Left kidney (tissue), 2 donors: ENCODE data around the gene FRAS1. TPM values are rescaled to one million over a fixed set of nuclear protein-coding genes. Genes with fewer than 3 reads are reported as not detected.
"Not testable (repeated sequence)": the region's sequence is repeated elsewhere in the genome, so short reads cannot be mapped to it uniquely, and the experiment has no call there.

Experiments used
- DNase-seq: peaks from one replicate; pipeline ENCODE4 v3.0.0-alpha.2; 2013
- polyA plus RNA-seq: library from polyadenylated mRNA; unstranded; fragments of 120-200 nt; gene quantifications from one replicate; pipeline ENCODE4 v1.2.1, GENCODE V29; 2013; ENCODE audit not compliant: insufficient read length

The FRAS1 gene
- polyA plus RNA-seq, 1 donor, result 87.6 TPM

DNA sequence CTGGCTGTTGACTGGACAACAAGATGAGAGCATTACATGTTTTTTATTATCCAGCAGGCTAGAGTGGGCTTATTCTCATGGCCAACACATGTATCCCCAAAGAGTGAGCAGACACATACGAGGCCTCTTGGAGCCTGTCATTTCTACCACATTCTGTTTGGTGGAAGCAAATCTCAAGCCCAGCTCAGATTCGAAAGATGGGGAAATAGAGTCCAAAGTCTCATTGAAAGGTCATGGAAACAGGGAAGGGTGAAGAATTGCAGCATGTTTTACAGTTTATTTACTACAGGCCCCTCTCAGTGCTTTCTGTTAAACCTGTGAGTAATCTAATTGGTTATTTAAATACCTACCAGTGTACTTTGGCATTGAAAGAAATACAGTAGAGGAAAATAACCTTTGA, 108.6 kb downstream of the FRAS1 start:
- DNase-seq, result no peak

DNA sequence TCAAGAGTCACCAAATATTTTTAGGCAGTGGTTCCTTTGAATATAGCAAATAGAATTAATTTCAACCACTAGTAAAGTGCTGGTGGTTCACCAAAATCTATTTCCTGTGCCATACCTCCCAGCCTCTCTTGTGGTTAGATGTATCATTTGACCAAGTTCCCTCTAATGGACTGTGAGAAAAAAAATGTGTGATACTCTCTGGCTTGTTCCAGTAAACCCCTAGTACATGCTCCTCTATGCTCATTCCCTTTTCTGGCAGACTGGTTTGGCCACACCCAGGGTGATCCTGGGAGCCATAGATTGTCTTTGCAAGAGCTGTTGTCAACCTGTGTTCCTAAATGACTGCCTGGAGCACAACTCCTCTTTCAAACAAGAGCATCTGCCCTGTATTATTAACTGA, 109.5 kb downstream of the FRAS1 start:
- DNase-seq, result no peak

DNA sequence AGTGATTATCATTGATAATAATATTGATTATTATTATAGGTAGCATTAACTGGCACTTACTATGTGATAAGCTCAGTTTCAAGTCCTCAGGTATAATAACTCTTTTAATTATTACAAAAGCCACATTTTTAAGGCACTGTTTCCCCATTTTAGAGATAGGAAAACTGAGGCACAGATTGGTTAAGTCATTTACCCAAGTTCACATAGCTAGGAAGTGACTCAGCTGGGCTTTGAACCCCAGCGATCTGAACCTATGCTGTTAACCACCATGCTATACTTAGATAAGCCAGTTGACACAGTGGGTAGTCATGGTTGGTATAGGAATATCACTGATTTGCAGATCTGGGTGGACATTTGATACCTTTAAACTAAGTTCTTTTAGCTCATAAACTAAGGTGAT, 110.4 kb downstream of the FRAS1 start:
- DNase-seq, result no peak

DNA sequence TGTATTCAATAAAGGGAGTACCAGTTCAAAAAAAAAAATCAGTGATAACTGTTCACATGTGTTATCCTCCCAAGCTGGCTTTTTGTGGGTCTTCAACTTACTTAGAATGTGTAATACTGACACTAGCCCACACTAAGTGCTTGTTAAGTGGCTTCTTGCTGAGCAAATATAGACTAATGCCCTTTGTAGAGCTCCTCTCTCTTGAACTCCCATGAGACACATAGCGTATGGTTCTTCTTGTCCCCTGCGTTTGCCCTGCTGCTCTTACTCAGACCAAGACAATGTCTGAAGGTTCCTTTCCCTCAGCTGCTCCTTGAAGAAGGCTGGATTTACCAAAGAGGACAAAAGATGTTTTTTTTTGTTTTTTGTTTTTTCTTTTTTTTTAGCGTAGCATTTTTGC, 110.9 kb downstream of the FRAS1 start:
- DNase-seq, result no peak

DNA sequence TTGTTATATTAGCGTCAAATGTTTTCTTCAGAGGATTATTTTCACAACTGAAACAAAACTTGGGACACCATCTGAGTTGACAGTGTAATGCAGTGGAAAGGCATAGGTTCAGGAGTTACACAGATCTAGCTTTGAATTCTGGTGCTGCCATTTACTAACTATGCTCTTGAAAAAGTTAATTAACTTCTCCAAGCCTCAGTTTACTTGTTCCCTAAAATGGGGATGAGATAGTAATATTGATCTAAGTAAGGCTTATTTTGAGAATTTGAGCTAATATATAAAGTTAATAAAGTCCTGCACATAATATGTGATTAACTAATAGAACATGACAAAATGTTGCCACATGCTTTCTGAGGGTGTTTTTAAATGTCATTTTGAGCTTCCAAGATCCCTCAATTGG, 112.6 kb downstream of the FRAS1 start:
- no peak for DNase-seq

DNA sequence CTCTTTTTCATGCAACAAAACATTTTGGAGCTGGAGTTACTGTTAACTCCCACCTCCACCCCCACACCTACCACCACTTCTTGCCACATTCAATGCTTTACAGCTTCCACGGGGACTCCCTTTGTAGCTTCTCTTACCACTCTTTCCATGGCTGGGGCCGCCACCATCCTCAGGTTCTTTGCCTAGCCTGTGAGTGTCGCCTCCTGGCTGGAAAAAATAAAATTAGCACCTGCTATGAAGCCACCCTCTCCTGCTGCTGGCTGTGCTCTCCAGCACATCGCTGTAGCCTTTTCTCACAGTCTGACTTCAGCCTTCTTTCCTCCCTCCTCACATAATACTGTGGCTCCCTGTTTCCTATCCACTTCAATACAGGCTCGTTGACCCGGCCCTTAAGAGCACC, 114.4 kb downstream of the FRAS1 start:
- no peak for DNase-seq

DNA sequence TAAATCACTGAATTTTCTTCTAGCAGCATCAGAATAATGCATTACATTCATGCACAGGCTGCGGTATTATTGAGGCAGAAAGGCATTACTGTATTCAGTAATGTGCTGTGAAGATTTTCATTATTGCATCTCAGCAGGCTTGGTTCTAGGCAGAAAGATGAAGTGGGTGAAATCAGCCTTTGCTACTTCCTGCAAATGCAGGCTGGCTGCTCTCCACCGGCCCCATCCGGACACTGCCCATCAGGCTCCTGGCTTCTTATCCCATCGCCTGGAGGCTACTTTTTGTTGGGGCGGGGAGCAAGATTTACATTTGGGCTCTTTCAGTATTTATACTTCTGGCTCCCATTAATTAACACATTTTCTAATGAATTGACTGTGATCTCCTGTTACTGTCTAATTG, 117.8 kb downstream of the FRAS1 start:
- DNase-seq, result no peak

DNA sequence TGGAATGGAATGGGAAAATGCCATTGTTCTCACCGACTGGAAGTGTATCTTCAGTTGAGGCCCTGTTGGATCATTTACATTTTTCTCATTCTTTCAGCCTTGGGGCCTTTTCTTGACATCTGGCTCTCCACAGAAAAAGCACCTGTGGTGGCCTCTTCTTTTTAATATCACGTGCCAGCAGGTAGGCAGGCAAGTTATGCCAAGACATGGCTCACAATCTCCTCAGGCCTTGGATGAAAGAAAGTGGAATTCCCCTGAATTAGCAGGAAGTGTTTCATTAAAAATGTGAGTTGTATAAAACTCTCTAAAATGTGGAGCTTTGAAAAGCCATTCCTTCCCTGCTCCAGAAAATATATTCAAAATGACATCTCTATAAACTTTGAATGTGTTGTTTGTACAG, 122.1 kb downstream of the FRAS1 start:
- no peak for DNase-seq

DNA sequence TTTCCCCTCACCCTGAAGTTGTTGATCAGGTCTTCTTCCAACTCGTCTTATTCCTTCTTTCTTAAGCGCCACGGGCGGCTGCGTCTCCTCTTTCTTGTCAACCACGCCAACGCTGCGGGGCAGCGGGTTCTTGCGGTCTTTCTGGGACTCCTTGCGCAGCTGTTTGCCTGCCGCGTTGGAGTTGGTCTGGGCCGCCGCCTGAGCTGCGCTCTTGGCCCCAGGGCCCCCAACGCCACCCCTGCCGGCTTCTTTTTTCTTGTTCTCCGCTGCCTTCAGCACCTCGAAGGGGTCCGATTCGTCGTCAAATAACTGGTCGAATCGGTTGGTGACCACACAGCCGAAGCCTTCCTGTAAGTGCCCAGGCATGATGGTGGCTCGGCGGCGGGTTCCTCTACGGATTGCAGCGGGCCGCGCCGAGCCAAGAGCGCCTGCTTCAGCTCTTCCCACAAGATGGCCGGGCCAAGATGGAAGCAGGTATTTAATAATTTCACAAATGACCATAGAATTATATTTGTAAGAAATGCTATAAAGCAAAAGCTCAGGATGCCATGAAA, 124.6 kb downstream of the FRAS1 start:
- not testable (repeated sequence) for DNase-seq

DNA sequence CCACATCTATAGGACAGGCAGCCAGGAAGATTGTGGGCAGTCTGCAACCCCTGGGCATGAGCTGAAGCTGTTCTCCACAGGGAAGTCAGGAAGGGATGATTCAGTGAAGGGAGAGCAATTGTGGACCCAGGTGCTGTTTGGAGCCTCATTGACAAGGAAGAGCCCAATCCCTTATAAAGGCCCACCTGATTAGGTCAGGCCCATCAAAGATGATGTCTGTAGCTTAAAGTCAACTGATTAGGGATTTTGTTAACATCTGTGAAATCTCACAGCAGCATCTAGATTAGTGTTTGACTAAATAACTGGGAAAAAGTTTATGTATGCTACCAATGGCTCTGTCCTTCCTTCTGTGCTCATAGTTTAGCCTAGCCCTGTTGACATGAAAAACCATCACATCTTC, 127.5 kb downstream of the FRAS1 start:
- DNase-seq, result no peak

DNA sequence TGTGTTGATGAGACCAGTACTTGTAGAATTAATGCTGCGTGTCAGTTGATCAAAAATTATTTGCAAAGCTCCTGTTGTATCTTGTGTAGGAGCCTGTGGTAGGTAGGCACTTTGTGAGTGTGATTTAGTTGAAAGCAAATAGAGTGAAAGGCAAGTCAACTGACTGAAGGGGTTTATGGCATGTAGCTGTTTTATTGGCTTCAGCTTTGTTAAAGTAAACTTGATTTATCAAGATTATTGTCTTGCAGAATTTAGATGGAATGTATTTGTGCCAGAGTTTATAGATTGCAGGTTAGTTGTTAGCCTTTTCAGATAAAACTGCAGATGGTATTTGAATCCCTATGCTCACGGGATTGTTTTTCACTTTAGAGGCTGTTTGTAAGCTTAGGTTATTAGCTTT, 128.0 kb downstream of the FRAS1 start:
- DNase-seq, result no peak

DNA sequence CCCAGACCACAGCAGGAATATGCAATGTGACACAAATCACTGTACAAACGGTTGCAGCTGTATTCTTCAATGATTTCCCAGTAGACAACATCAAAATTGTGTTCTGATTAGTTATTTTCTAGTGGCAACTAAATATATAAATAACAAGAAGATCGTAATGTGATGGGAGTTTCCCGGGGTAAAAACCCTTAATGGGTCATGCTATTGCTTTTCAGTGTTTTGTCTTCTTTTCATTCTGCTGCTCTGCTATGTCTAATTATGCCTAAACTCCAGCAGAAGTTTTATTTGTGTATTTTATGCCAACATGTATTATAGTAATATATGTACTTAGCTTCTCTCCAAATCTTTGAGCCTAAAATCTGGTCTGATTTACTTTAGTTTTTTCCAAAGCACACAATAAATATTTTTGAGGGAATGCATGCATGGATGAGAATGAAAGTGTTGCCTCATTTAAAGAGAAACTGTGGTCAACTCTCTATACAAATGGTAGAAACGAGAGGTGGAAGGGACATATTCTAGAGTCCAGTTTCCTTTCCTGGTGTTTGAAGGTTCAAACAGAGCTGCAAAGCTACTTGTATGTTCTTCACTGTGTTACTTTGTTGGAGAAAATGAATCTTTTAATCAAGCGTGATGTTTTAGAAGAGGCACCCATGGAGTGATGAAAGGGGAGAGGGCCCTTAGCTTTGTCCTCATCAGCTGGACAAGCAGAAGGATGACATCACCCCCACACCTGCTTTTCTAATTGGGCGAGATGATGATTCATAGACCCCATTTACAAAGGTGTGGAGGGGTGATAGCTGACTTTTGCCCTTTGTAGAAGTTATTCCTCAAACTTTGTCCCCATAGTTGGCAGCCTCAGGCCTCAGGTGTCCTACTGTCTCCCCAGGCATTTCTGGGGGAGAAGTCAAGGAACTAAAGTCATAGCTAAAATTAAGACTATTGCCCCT, 129.7 kb downstream of the FRAS1 start:
- no peak for DNase-seq

DNA sequence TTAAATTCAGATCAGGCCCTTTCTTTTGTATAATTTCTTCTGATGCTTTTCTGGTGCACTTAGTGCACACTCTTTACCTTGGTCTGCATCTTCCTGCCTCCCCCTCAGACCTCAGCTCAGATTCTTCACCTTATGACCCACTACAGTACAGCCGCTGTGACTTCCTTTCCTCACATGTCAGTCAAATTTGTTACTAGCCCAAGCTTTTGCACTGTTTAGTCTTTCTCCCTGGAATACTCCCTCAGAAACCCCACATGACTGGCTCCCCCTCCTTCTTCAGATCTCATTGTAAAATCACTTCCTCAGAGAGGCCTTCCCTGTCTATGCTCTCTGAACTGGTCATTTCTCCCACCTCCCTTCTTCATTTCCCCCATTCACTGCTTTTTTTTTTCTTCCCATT, 132.9 kb downstream of the FRAS1 start:
- DNase-seq, result no peak

DNA sequence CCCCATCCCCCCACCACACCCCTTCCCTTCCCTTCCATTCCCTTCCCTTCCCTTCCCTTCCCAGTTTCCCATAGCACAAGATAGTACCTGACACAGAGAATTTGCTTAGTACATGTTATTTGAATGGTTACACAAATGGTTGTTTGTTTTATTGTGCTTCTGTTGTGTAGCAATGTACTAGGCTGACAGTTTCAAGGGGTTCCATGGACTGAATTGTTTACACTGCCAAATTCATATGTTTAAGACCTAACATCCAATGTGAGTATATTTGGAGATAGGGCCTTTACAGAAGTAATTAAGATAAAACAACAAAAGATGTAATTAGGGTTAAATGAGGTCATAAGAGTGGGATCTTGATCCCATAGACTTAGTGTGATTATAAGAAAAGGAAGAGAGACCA, 133.5 kb downstream of the FRAS1 start:
- DNase-seq, result no peak

DNA sequence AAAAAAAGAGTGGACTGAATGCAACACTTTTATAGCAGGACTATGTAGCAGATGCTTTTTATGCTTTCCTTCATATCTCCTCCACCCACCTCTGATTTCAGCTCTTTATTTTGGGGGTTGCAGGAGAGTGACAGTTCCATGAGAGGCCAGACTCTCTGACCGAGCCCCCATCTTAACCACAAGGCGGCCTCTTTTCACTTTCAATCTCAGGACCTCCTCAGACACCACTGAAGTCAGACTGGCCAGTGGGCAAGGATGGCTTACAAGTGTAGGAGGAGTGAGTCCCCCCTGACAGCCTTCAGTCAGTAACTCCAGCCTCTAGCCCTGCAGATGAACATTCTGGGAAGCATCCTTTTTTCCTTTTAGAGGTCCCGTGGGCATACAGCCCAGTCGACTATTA, 140.8 kb downstream of the FRAS1 start:
- DNase-seq, result no peak

DNA sequence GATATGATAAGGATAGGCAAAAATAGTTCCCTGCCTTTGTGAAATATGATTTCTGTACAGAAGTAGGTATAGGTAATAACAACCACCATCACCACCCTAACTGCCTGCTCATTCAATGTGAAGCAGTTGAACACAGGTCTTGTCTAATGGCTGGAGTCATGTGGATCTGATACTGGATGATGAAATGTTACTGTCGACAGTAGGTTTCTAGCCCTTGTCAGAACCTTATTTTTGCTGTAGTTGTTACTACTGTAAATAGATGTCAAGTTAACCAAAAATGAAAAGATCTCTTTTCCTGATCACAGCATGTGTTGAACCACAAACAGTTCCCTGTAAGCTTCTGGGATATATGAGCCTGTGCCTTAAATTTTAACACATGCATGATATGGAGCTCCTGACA, 142.9 kb downstream of the FRAS1 start:
- no peak for DNase-seq

DNA sequence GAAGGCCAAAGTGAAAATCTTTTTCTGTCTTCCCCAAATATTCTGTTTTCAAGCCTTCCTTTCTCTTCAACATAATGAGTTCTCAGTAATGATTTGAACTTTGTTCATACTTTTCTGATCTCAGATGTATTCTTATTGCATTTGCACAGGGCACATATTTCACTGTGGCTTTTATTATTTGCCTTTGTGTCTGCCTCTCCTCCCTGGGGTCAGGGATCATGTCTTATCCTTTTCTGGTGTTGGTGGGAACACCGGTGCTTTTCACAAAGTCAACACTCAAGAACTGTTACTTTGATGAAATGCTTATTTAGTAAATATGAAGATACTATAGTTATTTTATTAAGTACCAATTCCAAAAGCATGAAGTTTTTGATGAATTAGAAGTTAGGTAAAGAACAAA, 143.8 kb downstream of the FRAS1 start:
- DNase-seq, result no peak

DNA sequence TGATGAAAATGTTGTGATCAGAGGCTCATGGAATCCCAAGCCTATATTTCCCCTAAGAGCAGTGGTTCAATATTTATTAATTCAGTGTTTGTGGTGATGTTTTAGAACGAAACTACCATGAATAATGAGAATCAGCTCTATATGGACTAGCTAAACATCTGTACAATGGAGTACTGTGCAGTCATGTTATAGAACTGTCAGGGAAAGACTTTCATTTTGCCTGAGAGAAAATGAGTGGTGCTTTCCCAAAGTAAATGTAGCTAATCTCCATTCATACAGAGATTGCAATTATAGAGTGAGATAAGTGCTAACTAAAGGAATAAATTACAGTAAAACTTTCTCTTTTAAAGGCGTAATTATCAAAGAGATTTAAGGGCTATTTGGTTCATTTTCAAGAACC, 147.1 kb downstream of the FRAS1 start:
- DNase-seq, result no peak

DNA sequence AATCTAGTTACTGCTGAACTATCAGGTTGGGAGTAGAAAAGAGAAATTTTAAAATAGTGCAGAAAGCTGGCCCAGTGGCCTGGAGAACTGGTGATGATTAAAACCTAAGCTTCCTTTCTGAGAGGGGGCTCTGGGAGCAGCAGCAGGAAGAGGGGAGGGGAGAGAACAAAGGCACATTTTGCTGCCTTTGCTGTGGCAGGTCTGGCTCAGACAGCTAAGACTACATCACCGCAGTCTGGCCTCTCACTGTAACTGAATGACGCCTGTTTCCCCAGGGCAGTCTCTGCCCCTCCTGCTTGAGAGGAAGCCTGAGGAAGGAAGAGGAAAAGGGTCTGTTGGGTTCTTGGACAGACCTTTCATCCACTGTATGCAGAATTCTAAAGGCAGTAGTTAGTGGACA, 148.5 kb downstream of the FRAS1 start:
- DNase-seq, result no peak

DNA sequence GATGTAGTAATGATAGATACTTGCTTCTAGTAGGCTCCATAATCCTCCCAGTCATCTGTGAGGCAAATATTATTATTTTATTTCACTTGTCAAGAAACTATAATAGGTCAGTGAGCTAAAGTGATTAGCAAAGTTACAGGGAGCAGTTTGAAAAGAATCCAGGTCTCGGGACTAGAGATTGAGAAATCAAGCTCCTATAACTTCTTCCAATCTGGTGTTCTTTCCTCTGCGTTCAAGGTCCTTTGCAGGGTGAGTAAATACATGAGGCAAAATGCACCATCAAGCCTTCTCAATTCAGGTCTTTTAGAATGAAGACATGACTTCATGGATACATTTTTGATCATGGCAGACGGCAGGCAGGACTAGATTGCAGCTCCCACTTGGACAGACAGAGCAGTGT, 150.4 kb downstream of the FRAS1 start:
- no peak for DNase-seq

DNA sequence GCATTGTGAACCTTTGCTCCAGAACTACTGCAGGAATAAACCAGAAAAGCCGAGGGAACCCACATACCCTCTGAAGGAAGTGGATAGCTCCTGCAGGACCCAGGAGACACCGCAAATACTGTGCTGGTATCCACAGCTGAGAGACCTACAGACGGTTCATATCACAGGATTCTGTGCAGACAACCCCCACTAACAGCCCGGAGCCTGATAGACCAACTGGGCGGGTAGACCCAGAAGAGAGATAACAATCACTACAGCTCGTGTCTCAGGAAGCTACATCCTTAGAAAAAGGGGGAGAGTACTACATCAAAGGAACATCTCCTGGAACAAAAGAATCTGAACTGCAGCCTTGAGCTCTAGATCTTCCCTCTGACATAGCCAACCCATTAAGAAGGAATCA, 150.8 kb downstream of the FRAS1 start:
- DNase-seq, result no peak

DNA sequence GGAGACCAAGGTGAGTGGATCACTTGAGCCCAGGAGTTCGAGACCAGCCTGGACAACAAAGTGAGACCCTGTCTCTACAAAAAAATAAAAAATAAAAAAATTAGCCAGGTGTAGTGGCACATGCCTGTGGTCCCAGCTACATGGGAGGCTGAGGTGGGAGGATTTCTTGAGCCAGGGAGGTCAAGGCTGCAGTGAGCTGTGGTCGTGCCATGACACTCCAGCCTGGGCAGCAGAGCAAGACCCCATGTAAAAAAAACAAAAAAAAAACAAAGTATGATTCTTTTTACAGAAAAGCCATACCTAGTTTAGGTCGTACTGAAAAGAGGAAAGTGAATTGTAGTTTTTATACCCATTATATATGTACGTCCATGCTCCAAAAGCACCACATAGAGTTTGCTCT, 151.8 kb downstream of the FRAS1 start:
- not testable (repeated sequence) for DNase-seq

DNA sequence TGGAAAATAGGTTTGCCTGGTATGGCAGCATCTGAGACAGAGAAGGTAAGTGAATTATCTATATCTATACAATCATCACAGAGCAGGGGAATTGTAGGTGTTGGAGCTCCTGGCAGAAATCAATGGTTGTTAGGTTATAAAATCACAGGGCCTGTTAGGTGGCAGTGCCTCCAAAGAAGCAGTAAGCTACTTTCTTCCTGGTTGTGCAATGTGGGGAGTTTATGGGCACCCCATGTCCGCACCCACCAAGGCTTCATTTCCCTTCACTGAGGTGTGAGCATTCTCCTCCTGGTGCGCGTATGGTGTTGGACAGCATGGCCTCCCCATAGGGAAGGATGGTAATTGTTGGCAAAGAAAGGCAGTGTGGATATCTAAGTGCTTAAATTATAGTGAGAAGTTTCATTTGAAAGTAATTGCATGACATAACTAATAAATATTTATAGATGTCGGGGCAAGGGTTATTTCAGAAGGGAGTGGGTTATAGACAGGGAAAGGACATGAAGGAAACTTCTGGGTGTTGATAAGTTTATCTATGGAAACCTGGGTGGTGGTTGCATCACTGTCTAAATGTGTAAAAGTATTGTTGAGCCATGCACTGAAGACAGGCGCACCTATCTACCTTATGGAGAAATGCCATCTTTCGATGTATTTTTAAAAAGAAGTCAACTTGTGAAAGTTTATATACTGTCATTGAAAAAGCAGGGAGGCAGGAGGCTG, 153.7 kb downstream of the FRAS1 start:
- DNase-seq, result no peak
